ENCODE measurements around the gene THUMPD3.

Gene THUMPD3

DNA sequence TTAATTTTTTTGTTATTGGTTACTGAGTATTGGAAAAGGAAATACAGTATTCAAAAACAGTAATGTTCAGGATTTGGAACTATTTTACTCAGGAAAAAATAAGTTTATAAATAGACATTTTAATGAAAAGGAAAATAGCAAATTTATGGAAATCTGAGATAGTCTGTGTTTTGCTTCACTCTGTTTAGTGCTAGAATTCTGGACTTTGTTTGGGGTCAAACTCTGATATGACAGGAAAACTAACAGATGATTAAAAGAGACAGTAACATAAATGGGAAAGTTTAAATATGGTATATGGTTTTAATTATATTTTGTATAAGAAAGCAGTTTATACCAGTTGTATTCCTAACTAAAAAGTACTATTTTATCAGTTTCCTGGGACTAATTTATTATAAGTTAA lies 52.0 kb downstream of the THUMPD3 start:
- TF ChIP-seq CTCF (conservative IDR thresholded peaks at IDR 0.05; ENCODE audit: low read depth, low read length): no peak
- DNase-seq (ENCODE audit: low read depth): no peak

DNA sequence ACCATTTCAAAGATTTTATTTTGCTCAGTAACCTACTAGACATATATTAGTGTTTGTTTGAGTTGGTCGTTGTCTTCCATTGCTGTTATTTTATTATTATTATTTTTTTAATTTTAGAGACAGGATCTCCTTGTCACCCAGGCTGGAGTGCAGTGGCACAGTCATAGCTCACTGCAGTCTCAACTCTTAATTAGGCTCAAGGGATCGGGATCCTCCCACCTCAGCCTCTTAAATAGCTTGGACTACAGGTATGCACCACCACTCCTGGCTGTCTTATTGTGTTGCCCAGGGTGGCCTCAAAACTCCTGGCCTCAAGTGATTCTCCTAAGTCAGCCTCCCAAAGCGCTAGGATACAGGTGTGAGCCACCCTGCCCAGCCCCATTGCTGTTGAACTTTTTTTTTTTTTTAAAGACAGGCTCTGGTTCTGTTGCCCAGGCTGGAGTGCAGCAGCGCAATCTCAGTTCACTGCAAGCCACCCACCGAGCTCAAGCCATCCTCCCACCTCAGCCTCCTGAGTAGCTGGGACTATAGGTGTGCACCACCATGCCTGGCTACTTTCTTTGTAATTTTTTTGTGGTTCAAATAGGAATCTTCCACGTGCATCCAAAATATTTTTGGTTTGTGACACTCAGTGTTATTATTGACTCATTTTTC lies 52.8 kb downstream of the THUMPD3 start:
- no peak for DNase-seq (ENCODE audit: low read depth)
- H3K4me3 ChIP-seq (ENCODE audit: low read length): no peak overlapping the region
- TF ChIP-seq CTCF (conservative IDR thresholded peaks at IDR 0.05; ENCODE audit: low read depth, low read length): no peak

More for the DNA sequence above, 52.0 kb downstream of the THUMPD3 start:
- H3K4me3 ChIP-seq (ENCODE audit: low read length): no peak overlapping the region

GRCh38 chr3:9416139-9416780 lies 53.4 kb downstream of the THUMPD3 start:
- no peak for DNase-seq (ENCODE audit: low read depth)
- no peak for TF ChIP-seq CTCF (conservative IDR thresholded peaks at IDR 0.05; ENCODE audit: low read depth, low read length)
- no peak overlapping the region for H3K4me3 ChIP-seq (ENCODE audit: low read length)

DNA sequence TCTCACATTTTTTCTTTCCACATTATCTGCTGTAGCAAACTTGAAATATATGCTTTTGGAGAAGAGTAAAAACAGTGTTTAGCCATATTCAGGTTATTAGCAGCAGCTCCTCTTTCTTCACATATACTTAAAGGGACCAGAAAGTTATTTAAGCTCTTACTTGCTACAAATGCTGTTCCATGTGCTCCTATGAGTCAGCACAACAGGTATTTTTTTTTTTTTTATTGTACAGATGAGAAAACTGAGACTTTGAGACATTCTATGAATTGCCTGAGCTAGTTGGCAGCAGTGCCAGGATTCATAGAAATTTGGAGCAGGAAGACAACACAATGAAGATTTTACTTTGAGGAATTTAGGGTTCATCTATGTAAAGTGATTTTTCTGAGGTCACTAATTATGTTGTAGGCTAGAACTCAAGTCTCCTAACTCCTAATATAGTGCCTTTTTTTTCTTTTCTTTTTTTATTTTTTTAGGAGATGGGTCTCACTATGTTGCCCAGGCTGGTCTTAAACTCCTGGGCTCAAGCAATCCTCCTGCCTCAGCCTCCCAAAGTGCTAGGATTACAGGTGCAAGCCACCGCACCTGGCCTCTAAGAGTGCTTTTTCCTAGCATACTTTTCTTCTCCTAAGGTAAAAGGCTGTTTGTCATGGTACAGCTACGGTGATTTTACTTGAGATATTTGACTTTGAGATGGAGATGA lies 58.1 kb downstream of the THUMPD3 start:
- no peak for TF ChIP-seq CTCF (conservative IDR thresholded peaks at IDR 0.05; ENCODE audit: low read depth, low read length)
- no peak for DNase-seq (ENCODE audit: low read depth)
- H3K4me3 ChIP-seq (ENCODE audit: low read length): no peak overlapping the region

GRCh38 chr3:9422712-9423424 lies 60.0 kb downstream of the THUMPD3 start:
- peak overlapping the region; percentile 1 for H3K4me3 ChIP-seq (ENCODE audit: low read length)
- TF ChIP-seq CTCF (conservative IDR thresholded peaks at IDR 0.05; ENCODE audit: low read depth, low read length): peak; percentile 58
- peak; percentile 88 for DNase-seq (ENCODE audit: low read depth)

GRCh38 chr3:9428411-9428810 lies 65.6 kb downstream of the THUMPD3 start:
- H3K4me3 ChIP-seq (ENCODE audit: low read length): no peak overlapping the region
- no peak for DNase-seq (ENCODE audit: low read depth)
- no peak for TF ChIP-seq CTCF (conservative IDR thresholded peaks at IDR 0.05; ENCODE audit: low read depth, low read length)
